GM18907 (cell line): ENCODE measurements around the gene EHF.
"Not testable (repeated sequence)": the region's sequence is repeated elsewhere in the genome, so short reads cannot be mapped to it uniquely, and the experiment has no call there.

Experiments used
- ATAC-seq: cut with Tn5 transposase; IDR thresholded peaks from one replicate; pipeline ENCODE4 v1.9.1; 2021; ENCODE audit warnings: mild to moderate bottlenecking, moderate library complexity; ENCODE audit not compliant: unreplicated experiment

EHF gene

GRCh38 chr11:34620820-34621792 lies at the start of gene EHF:
TSS of gene EHF (plus strand) at chr11:34621093. CDS start at chr11:34642631, 21,538 bp downstream.
- no peak for ATAC-seq

DNA sequence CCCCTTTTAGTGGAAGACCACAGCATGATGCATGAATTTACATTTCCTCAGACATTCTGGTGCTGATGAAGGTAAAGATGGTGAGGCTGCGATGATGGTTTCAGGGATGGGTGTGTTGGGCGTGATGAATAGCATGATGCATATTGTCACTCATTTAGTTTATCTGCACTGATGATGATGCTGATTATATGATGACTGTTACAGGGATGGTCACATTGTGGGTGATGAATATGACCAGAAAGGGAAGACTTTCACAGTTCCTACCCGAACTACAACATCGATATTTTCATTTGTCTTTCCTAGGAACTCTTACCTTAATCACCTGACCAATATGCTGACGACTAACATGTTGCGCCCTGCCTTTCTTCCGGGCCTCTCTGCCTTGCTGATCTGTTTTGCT lies 47.4 kb upstream of the EHF start:
- ATAC-seq: no peak

DNA sequence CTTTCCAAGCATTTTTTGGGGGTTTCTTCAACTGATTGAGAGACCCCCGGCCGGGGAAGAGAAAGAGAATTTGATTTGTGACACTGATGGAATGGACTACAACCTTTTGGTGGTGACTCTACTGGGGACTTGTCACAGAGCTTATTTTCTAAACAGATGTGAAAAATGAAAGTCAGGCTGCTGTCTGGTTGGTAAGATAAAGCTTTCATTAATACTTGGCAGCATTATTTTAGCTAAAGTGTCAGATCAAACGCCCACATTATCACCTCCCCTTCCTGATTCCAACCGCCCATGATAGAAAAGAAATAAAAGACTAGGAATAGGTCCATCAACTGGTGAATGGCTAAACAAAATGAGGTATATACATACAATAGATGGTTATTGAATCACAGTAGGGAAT lies 45.6 kb upstream of the EHF start:
- no peak for ATAC-seq

- no peak for ATAC-seq
These were observed 45.2 kb upstream of the EHF start for GRCh38 chr11:34575671-34576070.

- ATAC-seq: no peak
These were observed 44.6 kb upstream of the EHF start for GRCh38 chr11:34576331-34576730.

DNA sequence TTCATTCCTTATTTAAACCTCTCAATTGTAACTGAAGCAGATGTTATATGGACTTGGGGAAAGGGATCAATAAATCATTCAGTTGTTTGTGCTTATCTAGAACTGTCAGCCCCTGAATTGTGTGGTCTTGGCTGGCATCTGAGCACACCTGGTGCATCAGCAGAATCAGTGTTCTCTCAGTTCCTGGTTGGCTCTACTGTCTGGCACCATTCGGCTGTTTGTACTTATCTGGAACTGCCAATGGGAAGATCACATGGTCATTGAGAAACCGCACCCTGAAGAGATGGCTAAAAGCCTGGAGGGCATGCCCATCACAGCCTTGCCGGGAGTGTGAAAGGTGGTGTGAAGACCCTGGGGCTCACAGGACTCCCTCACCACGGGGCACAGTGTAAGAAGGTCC lies 37.1 kb upstream of the EHF start:
- ATAC-seq: no peak

- ATAC-seq: no peak
These were observed 35.6 kb upstream of the EHF start for GRCh38 chr11:34585304-34585734.

- ATAC-seq: peak; percentile 79
These were observed 35.0 kb upstream of the EHF start for GRCh38 chr11:34585735-34586487.

GRCh38 chr11:34586488-34587281 lies 34.2 kb upstream of the EHF start:
- no peak for ATAC-seq

- ATAC-seq: no peak
These were observed 33.6 kb upstream of the EHF start for GRCh38 chr11:34587282-34587677.

DNA sequence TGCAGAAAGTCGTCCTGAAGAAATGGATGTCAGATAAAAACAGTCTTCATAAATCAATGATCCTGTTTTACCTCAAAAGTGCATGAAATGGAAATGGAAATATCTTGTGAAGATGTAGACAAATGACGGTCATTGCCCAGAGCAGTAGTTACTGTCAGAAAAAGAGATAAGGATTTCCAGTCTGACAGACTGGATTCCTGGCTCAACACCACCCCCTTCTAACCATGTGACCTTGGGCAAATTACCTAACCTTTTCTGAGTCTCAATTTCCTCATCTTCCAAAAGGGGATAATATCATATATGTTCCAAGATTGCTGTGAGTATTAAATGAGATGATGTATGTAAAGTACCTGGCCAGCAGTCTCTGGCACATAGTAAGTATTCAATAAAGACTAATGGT lies 32.9 kb upstream of the EHF start:
- no peak for ATAC-seq

GRCh38 chr11:34588701-34589100 lies 32.2 kb upstream of the EHF start:
- ATAC-seq: no peak

- ATAC-seq: not testable (repeated sequence)
These were observed 31.7 kb upstream of the EHF start for GRCh38 chr11:34589177-34589576.

GRCh38 chr11:34593085-34593484 lies 27.8 kb upstream of the EHF start:
- no peak for ATAC-seq

GRCh38 chr11:34594603-34595002 lies 26.3 kb upstream of the EHF start:
- no peak for ATAC-seq

GRCh38 chr11:34595391-34595790 lies 25.5 kb upstream of the EHF start:
- ATAC-seq: no peak

DNA sequence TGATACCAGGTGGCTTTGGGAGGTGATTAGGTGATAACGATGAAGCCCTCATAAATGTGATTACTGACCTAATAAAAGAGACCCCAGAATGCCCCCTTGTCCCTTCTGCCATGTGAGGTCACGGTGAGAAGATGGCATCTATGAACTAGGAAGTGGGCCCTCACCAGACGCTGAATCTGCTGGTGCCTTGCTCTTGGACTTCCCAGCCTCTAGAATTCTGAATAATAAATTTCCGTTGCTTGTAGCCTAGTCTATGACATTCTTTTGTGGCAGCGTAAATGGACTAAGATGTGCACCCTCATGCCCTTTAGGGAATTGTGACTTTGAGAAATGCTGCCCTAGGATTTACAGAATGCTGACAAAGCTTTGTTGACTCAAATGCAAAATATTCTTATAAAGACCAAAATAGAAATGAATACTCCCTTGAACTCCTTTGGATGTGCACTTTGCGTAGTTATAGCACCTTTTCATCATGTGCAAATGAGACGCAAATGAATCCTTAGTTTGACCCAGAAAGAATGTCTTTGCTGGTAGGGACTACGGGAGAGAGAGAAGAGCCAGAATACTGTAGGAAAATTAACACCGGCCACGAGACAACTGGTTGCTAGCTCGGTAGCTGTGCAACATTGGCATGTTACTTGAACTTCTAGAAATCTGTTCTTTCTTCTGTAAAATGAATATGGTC lies 24.8 kb upstream of the EHF start:
- no peak for ATAC-seq

GRCh38 chr11:34599406-34599945 lies 21.4 kb upstream of the EHF start:
- ATAC-seq: peak; percentile 50

DNA sequence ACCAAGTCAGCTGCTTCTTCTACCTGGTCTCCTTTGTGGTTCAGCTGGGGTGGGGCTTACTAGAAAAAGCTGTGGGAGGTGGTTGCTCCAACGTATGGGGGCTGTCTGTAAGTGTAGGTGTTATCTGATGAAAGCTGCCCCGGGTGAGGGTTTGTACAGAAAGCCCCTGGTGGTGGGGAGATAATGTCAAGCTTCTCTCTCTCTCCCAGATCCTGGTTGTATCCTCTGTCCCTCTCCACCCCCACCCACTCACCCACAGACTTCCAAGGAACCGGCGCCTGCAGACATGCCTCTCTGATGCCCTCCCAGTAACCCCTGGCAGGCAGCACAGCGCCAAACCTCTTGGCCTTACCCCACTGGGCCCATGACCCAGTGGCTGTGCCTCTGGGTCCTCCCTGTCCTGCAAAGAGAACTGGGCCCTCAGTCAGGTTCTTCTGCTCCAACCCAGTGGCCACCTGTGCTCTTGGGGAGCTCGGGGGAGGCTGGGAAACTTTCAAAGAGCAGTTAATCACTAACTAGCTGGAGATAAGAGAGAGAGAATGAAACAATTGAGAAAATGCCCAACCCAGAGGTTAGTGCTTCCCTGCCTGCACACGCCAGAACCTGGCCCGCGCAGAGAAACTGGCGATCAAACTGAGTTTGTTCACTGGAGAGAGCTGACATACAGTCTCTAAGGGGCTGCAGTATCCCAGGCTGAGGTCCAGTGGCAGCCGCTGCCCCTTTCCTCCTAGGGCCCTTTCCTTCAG lies 20.4 kb upstream of the EHF start:
- peak; percentile 66 for ATAC-seq

- ATAC-seq: no peak
These were observed 19.8 kb upstream of the EHF start for GRCh38 chr11:34601085-34601444.
